HG02642 (cell line): ENCODE data around the gene ZNF30.
"Not testable (repeated sequence)": the region's sequence is repeated elsewhere in the genome, so short reads cannot be mapped to it uniquely, and the experiment has no call there.

Source experiments
- ATAC-seq: cut with Tn5 transposase; IDR thresholded peaks from one replicate; pipeline ENCODE4 v1.9.1; 2021; ENCODE audit warnings: mild to moderate bottlenecking; ENCODE audit not compliant: unreplicated experiment, poor library complexity

The ZNF30 gene

DNA sequence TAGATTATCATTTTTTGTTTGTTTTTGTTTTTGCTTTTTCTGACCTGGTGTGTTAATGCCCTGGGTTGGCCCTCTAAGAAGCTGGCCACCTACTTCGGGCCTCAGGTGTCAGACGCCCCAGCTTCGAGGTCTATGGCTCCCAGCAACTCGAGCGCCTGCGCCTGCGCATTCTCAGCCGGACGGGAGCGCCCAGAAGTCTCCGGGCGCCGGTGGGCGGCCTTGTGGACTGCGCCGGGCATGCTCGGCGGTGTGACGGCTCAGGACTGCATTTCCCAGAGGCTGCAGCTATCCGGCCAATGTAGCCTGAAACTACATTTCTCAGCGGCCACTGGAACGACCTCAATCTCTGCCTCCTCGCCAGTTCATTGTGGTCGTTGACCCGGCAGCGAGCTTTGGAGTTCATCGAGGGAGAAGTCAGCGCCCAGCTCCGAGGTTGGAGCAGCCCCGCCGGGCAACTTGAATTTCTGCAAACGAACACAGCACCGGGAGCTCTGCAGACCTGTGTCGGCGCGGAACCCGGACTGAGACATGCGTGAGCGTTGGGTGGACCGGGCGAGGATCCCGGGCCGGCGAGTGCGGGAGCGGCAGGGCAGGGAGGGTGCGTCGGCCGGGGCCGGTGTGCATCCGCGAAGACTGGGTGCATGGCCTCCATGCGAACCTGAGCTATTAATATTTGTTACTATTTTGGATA lies at the start of gene ZNF30:
Gene ZNF30 (plus strand): TSS at position 219 of the 691 bp plus-strand sequence. CDS start 3,045 bp downstream, outside the sequence.
- ATAC-seq, result peak; percentile 94

DNA sequence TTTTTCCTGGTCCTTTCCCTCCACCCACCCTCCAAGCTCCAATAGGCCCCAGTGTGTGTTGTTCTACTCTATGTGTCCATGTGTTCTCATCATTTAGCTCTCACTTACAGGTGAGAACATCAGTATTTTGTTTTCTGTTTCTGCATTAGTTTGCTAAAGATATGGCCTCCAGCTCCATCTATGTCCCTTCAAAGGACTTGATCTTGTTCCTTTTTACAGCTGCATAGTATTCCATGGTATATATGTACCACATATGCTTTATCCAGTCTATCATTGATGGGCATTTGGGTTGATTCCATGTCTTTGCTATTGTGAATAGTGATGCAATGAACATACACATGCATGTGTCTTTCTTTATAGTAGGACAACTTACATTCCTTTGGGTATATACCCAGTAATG lies 47.1 kb upstream of the ZNF30 start:
- ATAC-seq, result no peak

DNA sequence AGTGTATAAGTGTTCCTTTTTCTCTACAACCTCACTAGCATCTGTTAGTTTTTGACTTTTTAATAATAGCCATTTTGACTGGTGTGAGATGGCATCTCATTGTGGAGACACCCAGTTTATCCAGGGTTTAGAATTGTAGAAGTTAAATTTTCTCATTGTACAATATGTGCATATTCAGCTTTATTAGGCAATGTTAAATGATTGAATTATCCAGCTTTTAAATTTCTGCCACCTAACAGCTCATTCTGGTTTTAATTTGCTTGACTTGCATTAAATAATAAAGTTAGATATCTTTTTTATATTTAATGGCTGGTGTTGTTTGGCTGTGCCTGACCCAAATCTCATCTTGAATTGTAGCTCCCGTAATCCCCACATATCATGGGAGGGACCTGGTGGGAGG lies 46.7 kb upstream of the ZNF30 start:
- ATAC-seq, result no peak

DNA sequence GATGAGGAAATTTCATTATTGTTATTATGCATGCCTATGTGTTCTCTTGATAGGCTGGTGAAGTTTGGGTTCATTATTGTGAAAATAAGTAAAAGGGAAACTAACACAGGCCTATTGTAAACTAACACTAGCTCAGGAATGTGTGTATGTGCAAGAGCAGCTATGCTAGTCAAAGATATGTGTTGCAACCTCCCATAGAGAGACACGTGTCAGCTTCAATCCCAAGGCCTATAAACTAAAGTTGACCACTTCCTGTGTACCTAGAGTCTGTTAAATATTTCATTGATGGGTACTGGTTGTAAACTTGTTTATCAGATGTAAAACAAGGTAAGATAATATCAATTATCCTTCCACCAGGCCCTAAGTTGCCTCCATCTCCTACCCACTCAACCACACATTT lies 44.7 kb upstream of the ZNF30 start:
- no peak for ATAC-seq

DNA sequence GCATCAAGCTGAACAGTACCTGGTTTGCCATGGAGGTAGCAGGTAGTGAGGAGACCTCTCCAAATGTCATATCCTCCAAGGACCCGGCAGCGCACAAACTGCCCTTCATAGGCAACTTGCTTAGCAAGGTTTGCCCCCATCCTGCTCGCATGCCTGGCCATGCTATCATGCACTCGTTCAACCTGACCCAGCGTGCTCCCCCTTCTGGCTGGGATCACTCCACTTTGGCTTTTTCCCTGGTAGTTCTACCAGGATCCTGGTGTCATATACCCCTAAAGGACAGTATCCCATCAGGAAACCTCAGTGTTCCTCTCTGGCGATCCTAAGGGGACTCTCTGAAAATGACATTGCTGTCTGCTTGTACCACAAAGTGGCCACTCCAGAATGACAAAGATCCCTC lies 38.6 kb upstream of the ZNF30 start:
- no peak for ATAC-seq

DNA sequence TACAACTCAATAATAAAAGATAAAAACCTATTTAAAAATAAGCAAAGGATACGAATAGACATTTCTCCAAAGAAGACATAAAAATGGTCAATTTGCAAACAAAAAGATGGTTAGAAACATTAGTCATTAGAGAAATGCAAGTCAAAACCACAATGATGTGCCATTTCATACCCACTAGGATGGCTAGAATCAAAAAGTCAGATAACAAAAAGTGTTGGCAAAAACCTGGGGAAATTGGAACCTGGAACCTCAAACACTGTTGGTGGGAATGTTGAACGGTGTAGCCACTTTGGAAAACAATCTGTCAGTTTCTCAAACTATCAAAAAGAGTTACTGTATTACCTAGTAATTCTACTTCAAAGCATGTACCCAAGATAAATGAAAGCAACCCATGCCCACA lies 26.5 kb upstream of the ZNF30 start:
- no peak for ATAC-seq

DNA sequence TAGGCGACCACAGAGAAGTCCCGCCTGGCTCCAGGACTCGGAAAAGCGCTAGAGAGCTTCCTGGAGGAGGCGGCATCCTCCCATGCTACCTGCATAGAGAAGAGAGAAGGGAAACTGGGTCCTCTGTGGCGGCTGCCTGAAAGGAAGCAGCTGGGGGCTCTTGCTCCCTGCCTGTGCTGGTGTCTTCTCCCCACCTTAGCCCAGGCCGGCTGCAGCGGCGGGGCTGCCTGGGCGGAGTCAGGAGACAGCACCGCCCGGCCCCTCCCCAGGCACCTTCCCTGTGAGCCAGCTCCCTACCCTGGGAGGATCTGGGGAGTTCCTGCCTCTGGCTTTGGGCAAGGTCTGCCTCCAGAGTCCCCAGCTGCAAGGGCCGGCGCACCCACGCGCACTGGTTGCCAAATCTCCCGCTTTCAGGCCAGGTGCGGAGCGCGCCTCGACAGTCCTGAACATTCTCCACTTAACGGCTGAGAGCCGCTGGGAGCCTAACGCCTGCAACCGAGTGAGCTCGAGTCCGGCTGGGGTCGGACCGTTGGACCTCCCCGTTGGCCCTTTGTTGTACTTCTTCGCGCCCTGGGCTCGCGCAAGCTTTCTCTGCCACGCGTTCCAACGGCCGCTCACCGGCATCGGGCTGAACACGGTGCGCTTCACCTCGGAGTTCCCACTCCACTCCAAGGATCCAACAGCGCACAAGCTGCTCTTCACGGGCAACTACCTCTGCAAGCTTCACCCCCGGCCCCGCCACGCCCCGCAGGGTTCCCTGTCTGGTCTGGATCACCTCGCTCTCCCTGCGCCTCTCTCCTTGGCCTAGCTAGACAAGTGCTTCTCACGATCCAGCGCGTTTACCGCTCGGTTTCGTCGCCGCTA lies 21.8 kb upstream of the ZNF30 start:
- no peak for ATAC-seq

DNA sequence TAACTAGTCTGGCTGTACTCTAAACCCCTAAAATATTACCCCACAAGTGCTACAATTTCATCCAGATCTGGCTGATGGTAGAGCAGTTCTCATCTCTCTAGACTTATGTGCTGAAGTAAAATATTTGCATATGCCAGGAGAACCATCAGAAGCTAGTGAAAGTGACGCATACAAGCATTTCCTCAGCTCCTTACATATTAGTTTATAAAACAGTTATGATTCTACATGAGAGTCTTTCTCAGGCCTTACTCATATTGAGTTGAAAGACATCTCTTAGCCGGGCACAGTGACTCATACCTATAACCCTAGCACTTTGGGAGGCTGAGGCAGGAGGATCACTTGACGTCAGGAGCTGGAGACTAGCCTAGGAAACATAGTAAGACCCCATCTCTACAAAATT lies 15.9 kb upstream of the ZNF30 start:
- no peak for ATAC-seq

DNA sequence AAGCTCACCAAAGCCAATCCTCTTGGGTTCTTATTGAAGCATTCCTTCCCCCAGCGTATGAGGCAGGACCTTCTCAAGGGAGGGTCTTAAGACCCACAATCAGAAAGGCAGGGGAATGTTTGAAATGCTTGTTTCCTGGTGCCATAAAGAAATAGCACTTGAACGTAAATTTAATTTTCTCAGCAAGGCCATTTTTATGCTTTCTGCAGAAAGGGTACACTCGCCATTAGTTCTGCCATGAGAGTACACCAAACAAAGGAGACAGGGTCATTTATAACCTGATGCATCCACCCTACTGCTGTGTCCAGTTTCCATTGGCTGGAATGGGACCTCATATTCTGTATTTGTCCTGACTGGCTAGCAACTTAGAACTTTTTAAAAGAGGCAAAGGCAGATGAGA lies 9.6 kb upstream of the ZNF30 start:
- ATAC-seq, result not testable (repeated sequence)

DNA sequence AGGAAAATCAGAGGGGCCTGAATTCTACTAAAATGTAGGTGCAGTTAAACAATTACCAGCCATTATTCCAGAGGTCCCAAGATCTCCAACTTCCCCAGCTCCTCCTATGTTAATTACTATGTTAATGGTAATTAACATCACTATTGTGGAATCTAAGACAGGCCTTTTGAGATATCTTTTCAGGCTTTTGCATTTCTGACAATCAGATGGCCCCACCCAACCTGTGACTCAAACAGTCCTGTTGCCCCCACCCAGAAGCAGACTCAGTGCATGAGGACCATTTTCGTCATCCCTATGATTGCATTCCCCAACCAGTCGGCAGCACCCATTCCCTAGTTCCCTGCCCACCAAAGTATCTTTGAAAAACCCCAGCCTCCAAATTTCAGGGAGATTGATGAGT lies 8.5 kb upstream of the ZNF30 start:
- no peak for ATAC-seq

DNA sequence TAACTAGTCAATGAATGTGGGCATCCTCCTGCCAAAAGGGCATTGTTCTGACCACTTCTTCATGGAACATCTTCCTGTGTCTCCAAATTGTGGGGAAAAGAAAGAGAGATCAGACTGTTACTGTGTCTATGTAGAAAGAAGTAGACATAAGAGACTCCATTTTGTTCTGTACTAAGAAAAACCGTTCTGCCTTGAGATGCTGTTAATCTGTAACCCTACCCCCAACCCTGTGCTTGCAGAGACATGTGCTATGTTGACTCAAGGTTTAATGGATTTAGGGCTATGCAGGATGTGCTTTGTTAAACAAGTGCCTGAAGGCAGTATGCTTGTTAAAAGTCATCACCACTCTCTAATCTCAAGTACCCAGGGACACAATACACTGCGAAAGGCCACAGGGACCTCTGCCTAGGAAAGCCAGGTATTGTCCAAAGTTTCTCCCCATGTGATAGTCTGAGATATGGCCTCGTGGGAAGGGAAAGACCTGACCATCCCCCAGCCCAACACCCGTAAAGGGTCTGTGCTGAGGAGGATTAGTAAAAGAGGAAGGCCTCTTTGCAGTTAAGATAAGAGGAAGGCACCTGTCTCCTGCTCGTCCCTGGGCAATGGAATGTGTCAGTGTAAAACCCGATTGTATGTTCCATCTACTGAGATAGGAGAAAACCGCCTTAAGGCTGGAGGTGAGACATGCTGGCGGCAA lies 6.5 kb upstream of the ZNF30 start:
- ATAC-seq, result not testable (repeated sequence)

DNA sequence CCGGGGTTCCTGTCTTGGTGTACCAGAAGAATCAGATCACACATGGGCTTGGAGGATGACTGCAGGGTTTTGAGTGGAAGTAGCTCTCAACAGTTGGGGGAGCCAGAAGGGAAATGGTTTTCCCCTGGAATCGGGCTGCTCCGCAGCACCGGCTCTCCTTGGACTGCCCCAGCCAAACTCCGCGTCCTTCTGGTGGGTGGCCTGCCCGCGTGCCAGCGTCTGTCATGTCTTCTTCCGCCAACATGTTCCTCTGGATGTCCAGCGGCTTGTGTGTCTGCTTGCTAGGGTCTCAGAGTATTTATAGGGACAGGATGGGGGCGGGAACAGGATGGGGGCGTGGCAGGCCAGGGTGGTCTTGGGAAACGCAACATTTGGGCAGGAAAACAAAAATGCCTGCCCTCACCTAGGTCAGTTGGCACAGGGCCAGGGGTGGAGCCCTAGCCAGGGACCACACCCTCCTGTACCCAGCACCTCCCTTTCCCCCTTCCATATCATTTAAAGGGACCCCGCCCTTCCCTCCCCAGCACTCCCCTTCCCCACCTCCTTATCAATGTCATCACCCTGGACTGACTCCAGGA lies 1.3 kb upstream of the ZNF30 start:
- no peak for ATAC-seq

DNA sequence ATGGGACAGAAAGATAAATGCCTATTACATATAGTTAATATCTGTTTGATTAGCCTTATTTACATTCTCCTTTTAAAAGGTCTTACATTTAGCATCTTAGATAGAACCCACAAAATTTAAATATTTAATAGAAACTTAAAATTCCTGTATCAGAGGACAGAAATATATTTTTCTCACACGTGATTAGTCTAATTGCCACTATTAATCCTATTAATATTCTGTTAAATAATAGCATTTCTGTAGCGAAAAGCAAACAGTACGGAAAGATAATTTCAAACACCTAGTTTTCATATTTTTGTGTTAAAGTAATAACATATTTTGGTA lies 380 bp upstream of the ZNF30 start:
- ATAC-seq, result no peak

DNA sequence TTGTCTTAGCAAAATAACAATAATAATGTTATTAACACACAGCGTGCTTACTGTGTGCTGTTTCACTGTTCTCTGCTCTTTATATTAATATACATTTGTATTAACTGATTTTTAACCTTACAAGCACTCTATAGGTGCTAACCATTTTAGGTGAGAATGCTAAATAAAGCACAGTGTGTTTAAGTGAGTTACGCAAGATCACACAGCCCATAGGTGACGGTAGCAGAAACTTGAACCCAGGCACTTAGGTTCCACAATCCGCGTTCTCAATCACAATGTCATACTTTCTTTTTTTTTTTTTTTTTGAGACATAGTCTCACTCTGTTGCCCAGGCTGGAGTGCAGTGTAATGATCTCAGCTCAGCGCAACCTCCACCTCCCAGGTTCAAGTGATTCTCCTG lies 5.8 kb downstream of the ZNF30 start:
- no peak for ATAC-seq

DNA sequence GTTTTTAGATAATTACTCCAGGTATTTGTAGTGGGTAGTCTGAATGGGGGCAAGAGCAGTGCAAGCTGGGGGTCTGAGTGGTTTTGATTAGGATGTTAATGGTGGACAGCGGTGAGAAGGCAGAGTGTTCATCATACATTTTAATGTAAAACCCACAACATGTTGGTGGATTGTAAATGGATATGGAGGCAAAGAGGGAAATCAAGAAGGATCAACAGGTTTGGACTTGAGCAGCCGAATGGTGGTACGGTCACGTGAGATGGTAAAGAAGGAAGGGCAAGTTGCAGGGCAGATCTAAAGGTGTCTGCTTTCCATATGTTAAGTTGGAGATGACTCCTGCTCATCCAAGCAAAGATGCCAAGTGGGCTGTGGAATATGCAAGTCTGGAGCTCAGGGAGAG lies 9.5 kb downstream of the ZNF30 start:
- ATAC-seq, result no peak

DNA sequence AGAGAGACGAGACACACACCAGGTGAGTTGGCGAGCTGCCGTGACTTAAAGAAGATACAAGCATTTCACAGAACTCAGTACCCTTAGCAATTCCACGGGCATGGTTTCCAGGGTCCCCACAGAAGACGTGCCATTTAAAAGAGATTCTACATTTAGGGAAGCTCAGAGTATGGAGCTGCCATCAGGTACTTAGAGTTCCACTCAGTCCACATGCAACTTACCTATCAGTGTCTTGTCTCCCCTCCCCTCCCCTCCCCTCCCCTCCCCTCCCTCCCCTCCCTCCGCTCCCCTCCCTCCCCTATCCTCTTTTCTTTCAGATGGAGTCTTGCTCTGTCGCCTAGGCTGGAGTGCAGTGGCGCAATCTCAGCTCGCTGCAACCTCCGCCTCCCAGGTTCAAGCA lies 12.2 kb downstream of the ZNF30 start:
- ATAC-seq, result no peak

DNA sequence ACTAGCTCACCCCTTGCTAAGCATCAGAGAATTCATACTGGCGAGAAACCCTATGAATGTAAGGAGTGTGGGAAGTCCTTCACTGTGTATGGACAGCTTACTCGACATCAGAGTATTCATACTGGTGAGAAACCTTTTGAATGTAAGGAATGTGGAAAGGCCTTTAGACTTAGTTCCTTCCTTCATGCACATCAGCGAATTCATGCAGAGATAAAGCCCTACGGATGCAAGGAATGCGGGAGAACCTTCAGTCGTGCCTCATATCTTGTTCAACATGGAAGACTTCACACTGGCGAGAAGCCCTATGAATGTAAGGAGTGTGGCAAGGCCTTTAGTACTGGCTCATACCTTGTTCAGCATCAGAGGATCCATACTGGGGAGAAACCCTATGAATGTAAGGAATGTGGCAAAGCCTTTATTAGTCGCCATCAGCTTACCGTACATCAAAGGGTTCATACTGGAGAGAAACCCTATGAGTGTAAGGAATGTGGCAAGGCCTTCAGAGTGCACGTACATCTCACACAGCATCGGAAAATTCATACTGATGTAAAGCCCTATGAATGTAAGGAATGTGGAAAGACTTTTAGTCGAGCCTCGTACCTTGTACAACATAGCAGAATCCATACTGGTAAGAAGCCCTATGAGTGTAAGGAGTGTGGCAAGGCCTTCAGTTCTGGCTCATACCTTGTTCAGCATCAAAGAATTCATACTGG lies 17.3 kb downstream of the ZNF30 start:
- ATAC-seq, result no peak

DNA sequence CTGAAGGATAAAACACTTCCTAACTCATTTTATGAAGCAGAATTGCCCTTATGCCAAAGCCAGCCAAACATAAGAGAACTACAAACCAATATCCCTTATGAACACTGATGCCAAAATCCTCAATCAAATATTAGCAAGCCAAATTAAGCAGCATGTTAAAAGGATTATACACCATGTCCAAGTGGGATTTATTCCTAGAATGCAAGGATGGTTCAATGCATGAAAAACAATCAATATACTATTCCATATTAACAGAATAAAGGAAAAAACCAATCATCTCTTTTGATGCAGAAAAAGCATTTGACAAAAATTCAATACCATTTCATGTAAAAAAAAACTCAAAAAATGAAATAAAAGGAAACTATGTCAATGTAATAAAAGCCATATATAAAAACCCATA lies 26.4 kb downstream of the ZNF30 start:
- no peak for ATAC-seq

DNA sequence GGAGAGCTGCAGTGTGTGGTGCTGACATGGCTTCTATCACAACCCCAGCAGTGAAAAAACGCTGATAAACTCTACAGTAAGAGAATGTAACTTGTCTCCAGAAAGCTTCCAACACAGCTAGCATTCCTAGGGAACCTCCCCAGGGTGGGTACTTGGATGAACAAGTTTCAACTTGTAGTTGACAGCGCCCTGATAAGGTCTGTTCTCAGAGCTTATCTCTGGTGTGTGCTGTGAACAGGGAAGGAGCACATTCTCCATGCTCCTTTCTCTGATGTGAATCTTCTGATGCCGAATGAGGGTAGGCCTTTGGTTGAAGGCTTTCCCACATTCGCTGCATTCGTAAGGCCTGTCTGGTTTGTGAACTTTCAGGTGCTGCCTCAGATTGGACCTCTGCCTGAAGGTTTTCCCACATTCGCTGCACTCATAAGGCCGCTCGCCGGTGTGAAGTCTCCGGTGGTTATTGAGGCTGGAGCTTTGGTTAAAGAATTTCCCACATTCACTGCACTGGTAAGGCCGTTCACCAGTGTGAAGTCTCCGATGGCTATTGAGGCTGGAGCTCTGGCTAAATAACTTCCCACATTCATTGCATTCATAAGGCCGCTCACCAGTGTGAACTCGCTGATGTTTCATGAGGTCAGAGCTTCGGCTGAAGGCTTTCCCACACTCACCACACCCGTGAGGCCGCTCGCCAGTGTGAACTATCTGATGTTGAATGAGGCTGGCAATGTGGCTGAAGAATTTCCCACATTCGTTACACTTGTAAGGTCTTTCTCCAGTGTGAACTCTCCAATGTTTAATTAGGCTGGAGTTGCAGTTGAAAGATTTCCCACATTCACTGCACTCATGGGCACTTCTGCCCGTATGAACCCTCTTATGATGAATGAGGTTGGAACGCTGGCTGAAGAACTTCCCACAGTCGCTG lies 31.4 kb downstream of the ZNF30 start:
- no peak for ATAC-seq
